GM21381 (cell line): ENCODE data around the gene CLDN6.
A peak's percentile ranks its signal among the peaks of the same experiment; 100 is the strongest.

Experiments
- ATAC-seq: cut with Tn5 transposase; IDR thresholded peaks from one replicate; pipeline ENCODE4 v1.9.1; 2021; ENCODE audit warnings: mild to moderate bottlenecking, moderate library complexity; ENCODE audit not compliant: unreplicated experiment

The CLDN6 gene

GRCh38 chr16:3029491-3030221, 11.7 kb upstream of the CLDN6 start:
- no peak for ATAC-seq

- no peak for ATAC-seq
Observed at GRCh38 chr16:3028716-3029319, 10.8 kb upstream of the CLDN6 start.

GRCh38 chr16:3027983-3028715, 10.2 kb upstream of the CLDN6 start:
- no peak for ATAC-seq

- no peak for ATAC-seq
Observed at GRCh38 chr16:3027489-3027795, 9.5 kb upstream of the CLDN6 start.

GRCh38 chr16:3026609-3027488, 8.9 kb upstream of the CLDN6 start:
- no peak for ATAC-seq

GRCh38 chr16:3026003-3026378, 8.0 kb upstream of the CLDN6 start:
- ATAC-seq = no peak

GRCh38 chr16:3025032-3026002, 7.3 kb upstream of the CLDN6 start:
- ATAC-seq = no peak

GRCh38 chr16:3023669-3024478, 5.9 kb upstream of the CLDN6 start, which contains the start of the genes HCFC1R1 and THOC6:
Gene HCFC1R1, minus strand, starts transcription at chr16:3023942. Its CDS starts 1 bp downstream, at chr16:3023941.
Gene THOC6, plus strand, starts transcription at chr16:3024035. Its CDS starts 292 bp downstream, at chr16:3024327.
- peak; percentile 72 for ATAC-seq

- no peak for ATAC-seq
Observed at GRCh38 chr16:3023415-3023668, 5.4 kb upstream of the CLDN6 start.

- ATAC-seq = no peak
Observed at GRCh38 chr16:3022684-3023414, 4.9 kb upstream of the CLDN6 start.

- no peak for ATAC-seq
Observed at GRCh38 chr16:3022208-3022683, 4.3 kb upstream of the CLDN6 start.

GRCh38 chr16:3021449-3022207, 3.6 kb upstream of the CLDN6 start:
- no peak for ATAC-seq

- ATAC-seq = no peak
Observed at GRCh38 chr16:3020604-3021448, 2.8 kb upstream of the CLDN6 start.

GRCh38 chr16:3020247-3020603, 2.2 kb upstream of the CLDN6 start, which contains the start of gene TNFRSF12A:
Gene TNFRSF12A, plus strand, starts transcription at chr16:3020368. Its CDS starts 30 bp downstream, at chr16:3020398.
- peak; percentile 27 for ATAC-seq

GRCh38 chr16:3019594-3020246, 1.7 kb upstream of the CLDN6 start:
- ATAC-seq = no peak

- no peak for ATAC-seq
Observed at GRCh38 chr16:3017344-3017743, 639 bp downstream of the CLDN6 start.
